HepG2 (cell line): ENCODE data around the gene MFAP4. TPM values are rescaled to one million over a fixed set of nuclear protein-coding genes. Genes with fewer than 3 reads are reported as not detected.

Experiments
- AGO1 ChIP-seq: fragments of 200-400 bp; formaldehyde crosslinking; IDR thresholded peaks from 2 replicates; pipeline ENCODE4 v1.6.1; 2017; ENCODE audit warnings: mild to moderate bottlenecking, low read depth, low read length, moderate library complexity; ENCODE audit not compliant: poor library complexity, severe bottlenecking
- ATF7 ChIP-seq, 2 experiments: fragments of 450-650 bp in 1 of 2; sonication (generic) in 1 of 2; formaldehyde crosslinking in 1 of 2; IDR thresholded peaks; 2 replicates each; pipeline versions ENCODE4 v1.4.0 to v1.6.1; 2016 to 2020; ENCODE audit warnings: antibody characterized with exemption in 1 of 2, mild to moderate bottlenecking in 1 of 2, missing genetic modification reagents in 1 of 2
- ATF7-NPFF ChIP-seq: sonication (generic); formaldehyde crosslinking; IDR thresholded peaks from 2 replicates; pipeline ENCODE4 v1.8.1; 2023; ENCODE audit warnings: mild to moderate bottlenecking, low read depth, missing genetic modification reagents, moderate library complexity
- HNRNPL ChIP-seq: fragments of 200-400 bp; formaldehyde crosslinking; IDR thresholded peaks from 2 replicates; pipeline ENCODE4 v1.6.1; 2017; ENCODE audit warnings: mild to moderate bottlenecking, low read depth, low read length
- MED1 ChIP-seq: sonication (generic); formaldehyde crosslinking; IDR thresholded peaks from 2 replicates; pipeline ENCODE4 v1.4.0; 2020; ENCODE audit warnings: missing genetic modification reagents
- MTA3 ChIP-seq: sonication (generic); formaldehyde crosslinking; IDR thresholded peaks from 2 replicates; pipeline ENCODE4 v1.4.0; 2020; ENCODE audit warnings: missing genetic modification reagents
- NFYB ChIP-seq: sonication (generic); formaldehyde crosslinking; IDR thresholded peaks from 2 replicates; pipeline ENCODE4 v1.4.0; 2020; ENCODE audit warnings: missing genetic modification reagents
- PHF5A ChIP-seq: IDR thresholded peaks from one replicate; pipeline ENCODE4 v1.6.1; 2018; ENCODE audit warnings: low read depth, missing genetic modification reagents; ENCODE audit not compliant: unreplicated experiment
- ZNF282 ChIP-seq: fragments of 450-650 bp; IDR thresholded peaks from 2 replicates; pipeline ENCODE4 v1.6.1; 2018; ENCODE audit not compliant: partially characterized antibody
- ZNF441 ChIP-seq: sonication (generic); formaldehyde crosslinking; IDR thresholded peaks from 2 replicates; pipeline ENCODE4 v1.7.0; 2021; ENCODE audit warnings: missing genetic modification reagents, borderline replicate concordance
- polyA plus RNA-seq, 8 experiments: library from polyadenylated mRNA; depleted of rRNA in 3 of 8; stranded (reverse) in 7 of 8; unstranded in 1 of 8; fragments of >200 nt; fragmentation: Illumina TruSeq in 4 of 8; extraction: Trizol in 4 of 8; gene quantifications; 2 replicates each; pipeline versions ENCODE4 v1.2.1 to v1.2.3, GENCODE V29; 2011 to 2016; ENCODE audit warnings: low read depth in 4 of 8, missing spikeins in 1 of 8, mixed read lengths in 1 of 8; ENCODE audit not compliant: insufficient read depth in 1 of 8
- total RNA-seq, 5 experiments: library from RNA; depleted of rRNA; stranded (reverse); fragments of >200 nt; fragmentation: Illumina TruSeq; extraction: Trizol; gene quantifications; 2 replicates each; pipeline ENCODE4 v1.2.3, GENCODE V29; 2016; ENCODE audit warnings: low read depth in 1 of 5
- TF ChIP-seq, protein P1 (sequence below): sonication (generic); formaldehyde crosslinking; IDR thresholded peaks from 2 replicates; pipeline ENCODE4 v1.8.0; 2022; ENCODE audit warnings: mild to moderate bottlenecking, missing genetic modification reagents, moderate library complexity
- TF ChIP-seq, protein P2 (sequence below): sonication (generic); formaldehyde crosslinking; conservative IDR thresholded peaks from 2 replicates; pipeline ENCODE4 v1.8.0; 2022; ENCODE audit warnings: low read depth, missing genetic modification reagents
- TF ChIP-seq, protein P3 (sequence below): sonication (generic); formaldehyde crosslinking; IDR thresholded peaks from 2 replicates; pipeline ENCODE4 v1.4.0; 2020; ENCODE audit warnings: mild to moderate bottlenecking, missing genetic modification reagents
- TF ChIP-seq, protein P4 (sequence below): IDR thresholded peaks from 2 replicates; pipeline ENCODE4 v1.6.1; 2016; ENCODE audit warnings: low read depth, missing genetic modification reagents, missing compliant biosample characterization
- TF ChIP-seq, protein P5 (sequence below): IDR thresholded peaks from 2 replicates; pipeline ENCODE4 v1.6.1; 2016; ENCODE audit warnings: control low read depth

The MFAP4 gene
- total and polyA plus RNA-seq, 2 of the 13 experiments (the other 11 are each of a cell fraction or from before 2014, with no cell fraction given): 0.08 TPM; not detected in 1

DNA sequence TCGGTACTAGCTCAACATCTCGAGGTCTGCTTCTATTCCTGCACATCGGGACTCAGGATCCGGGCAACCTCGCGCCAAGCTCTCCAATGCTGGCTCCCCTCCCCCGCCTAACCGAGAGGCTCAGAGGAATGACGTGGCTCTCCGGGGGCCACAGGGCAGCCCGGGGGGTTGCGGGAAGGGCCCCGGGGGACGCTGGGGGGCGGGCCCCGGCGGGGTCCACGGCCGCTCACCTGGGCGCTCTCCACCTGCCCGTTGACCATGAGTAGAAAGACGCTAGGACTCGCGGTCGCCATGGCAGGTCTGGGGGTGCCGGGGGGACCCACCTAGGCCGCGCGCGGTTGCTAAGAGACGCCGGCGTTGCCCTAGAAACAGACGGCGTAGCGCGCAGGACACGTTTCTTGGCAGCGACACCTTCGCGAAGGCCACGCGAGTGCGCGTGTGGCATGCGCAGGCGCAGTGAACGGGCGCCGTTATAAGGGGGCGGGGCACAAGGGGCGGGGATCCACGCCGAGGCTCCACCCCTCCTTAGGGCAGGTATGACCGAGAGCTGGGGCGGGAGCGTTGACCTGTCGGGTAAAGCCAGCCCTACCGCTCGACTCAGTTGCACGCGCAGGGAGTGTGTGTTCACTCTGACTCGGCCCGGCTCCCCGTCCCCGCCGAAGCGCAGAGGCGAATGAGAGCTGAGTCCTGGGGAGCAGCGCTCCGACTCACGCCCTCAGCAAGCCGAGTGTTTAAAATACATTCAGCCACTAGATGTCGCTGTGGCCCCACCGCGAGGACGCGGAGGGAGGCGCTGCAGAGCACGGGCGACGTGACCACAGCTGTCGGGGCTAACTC, 24.5 kb downstream of the MFAP4 start, which contains the start of gene B9D1 (continued):
- TF ChIP-seq, protein P1, sequence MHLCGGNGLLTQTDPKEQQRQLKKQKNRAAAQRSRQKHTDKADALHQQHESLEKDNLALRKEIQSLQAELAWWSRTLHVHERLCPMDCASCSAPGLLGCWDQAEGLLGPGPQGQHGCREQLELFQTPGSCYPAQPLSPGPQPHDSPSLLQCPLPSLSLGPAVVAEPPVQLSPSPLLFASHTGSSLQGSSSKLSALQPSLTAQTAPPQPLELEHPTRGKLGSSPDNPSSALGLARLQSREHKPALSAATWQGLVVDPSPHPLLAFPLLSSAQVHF (CRISPR knock-in tag): no peak
- no peak for TF ChIP-seq ATF7 (IDR thresholded peaks at IDR 0.05)
- TF ChIP-seq ATF7 (CRISPR knock-in tag; IDR thresholded peaks at IDR 0.05): no peak
- TF ChIP-seq, protein P2, sequence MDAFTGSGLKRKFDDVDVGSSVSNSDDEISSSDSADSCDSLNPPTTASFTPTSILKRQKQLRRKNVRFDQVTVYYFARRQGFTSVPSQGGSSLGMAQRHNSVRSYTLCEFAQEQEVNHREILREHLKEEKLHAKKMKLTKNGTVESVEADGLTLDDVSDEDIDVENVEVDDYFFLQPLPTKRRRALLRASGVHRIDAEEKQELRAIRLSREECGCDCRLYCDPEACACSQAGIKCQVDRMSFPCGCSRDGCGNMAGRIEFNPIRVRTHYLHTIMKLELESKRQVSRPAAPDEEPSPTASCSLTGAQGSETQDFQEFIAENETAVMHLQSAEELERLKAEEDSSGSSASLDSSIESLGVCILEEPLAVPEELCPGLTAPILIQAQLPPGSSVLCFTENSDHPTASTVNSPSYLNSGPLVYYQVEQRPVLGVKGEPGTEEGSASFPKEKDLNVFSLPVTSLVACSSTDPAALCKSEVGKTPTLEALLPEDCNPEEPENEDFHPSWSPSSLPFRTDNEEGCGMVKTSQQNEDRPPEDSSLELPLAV (CRISPR knock-in tag): no peak
- TF ChIP-seq AGO1: no peak
- TF ChIP-seq, protein P3, sequence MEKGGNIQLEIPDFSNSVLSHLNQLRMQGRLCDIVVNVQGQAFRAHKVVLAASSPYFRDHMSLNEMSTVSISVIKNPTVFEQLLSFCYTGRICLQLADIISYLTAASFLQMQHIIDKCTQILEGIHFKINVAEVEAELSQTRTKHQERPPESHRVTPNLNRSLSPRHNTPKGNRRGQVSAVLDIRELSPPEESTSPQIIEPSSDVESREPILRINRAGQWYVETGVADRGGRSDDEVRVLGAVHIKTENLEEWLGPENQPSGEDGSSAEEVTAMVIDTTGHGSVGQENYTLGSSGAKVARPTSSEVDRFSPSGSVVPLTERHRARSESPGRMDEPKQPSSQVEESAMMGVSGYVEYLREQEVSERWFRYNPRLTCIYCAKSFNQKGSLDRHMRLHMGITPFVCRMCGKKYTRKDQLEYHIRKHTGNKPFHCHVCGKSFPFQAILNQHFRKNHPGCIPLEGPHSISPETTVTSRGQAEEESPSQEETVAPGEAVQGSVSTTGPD (CRISPR knock-in tag): no peak
- TF ChIP-seq PHF5A (CRISPR knock-in tag): no peak
- TF ChIP-seq HNRNPL: no peak
- no peak for TF ChIP-seq MTA3 (CRISPR knock-in tag)
- no peak; the same call in 1 of the 2 replicates for TF ChIP-seq NFYB (CRISPR knock-in tag)
- no peak for TF ChIP-seq ZNF282
- TF ChIP-seq, protein P4, sequence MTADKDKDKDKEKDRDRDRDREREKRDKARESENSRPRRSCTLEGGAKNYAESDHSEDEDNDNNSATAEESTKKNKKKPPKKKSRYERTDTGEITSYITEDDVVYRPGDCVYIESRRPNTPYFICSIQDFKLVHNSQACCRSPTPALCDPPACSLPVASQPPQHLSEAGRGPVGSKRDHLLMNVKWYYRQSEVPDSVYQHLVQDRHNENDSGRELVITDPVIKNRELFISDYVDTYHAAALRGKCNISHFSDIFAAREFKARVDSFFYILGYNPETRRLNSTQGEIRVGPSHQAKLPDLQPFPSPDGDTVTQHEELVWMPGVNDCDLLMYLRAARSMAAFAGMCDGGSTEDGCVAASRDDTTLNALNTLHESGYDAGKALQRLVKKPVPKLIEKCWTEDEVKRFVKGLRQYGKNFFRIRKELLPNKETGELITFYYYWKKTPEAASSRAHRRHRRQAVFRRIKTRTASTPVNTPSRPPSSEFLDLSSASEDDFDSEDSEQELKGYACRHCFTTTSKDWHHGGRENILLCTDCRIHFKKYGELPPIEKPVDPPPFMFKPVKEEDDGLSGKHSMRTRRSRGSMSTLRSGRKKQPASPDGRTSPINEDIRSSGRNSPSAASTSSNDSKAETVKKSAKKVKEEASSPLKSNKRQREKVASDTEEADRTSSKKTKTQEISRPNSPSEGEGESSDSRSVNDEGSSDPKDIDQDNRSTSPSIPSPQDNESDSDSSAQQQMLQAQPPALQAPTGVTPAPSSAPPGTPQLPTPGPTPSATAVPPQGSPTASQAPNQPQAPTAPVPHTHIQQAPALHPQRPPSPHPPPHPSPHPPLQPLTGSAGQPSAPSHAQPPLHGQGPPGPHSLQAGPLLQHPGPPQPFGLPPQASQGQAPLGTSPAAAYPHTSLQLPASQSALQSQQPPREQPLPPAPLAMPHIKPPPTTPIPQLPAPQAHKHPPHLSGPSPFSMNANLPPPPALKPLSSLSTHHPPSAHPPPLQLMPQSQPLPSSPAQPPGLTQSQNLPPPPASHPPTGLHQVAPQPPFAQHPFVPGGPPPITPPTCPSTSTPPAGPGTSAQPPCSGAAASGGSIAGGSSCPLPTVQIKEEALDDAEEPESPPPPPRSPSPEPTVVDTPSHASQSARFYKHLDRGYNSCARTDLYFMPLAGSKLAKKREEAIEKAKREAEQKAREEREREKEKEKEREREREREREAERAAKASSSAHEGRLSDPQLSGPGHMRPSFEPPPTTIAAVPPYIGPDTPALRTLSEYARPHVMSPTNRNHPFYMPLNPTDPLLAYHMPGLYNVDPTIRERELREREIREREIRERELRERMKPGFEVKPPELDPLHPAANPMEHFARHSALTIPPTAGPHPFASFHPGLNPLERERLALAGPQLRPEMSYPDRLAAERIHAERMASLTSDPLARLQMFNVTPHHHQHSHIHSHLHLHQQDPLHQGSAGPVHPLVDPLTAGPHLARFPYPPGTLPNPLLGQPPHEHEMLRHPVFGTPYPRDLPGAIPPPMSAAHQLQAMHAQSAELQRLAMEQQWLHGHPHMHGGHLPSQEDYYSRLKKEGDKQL (CRISPR knock-in tag): 0 out of 2 replicates have a peak, but pooled peaks have one; percentile 9
- TF ChIP-seq, protein P5, sequence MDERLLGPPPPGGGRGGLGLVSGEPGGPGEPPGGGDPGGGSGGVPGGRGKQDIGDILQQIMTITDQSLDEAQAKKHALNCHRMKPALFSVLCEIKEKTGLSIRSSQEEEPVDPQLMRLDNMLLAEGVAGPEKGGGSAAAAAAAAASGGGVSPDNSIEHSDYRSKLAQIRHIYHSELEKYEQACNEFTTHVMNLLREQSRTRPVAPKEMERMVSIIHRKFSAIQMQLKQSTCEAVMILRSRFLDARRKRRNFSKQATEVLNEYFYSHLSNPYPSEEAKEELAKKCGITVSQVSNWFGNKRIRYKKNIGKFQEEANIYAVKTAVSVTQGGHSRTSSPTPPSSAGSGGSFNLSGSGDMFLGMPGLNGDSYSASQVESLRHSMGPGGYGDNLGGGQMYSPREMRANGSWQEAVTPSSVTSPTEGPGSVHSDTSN (CRISPR knock-in tag): no peak
- peak; percentile 31 for TF ChIP-seq MED1 (CRISPR knock-in tag)
- peak; percentile 65 for TF ChIP-seq ATF7-NPFF (CRISPR knock-in tag)
- 0 out of 2 replicates have a peak, but pooled peaks have one; percentile 16 for TF ChIP-seq ZNF441 (CRISPR knock-in tag)
